CD4-positive, alpha-beta T cell treated with Interleukin-12 subunit alpha and Interleukin-12 subunit beta, for 1 hour (primary cell): ENCODE data around the gene ELOVL7.
"Not testable (repeated sequence)": the region's sequence is repeated elsewhere in the genome, so short reads cannot be mapped to it uniquely, and the experiment has no call there.

Experiments
- DNase-seq: peaks from one replicate; pipeline ENCODE4 v3.0.0-alpha.2; 2020

Gene ELOVL7

GRCh38 chr5:60829490-60830266 lies 14.4 kb downstream of the ELOVL7 start:
- no peak for DNase-seq

GRCh38 chr5:60827201-60827600 lies 16.9 kb downstream of the ELOVL7 start:
- no peak for DNase-seq

DNA sequence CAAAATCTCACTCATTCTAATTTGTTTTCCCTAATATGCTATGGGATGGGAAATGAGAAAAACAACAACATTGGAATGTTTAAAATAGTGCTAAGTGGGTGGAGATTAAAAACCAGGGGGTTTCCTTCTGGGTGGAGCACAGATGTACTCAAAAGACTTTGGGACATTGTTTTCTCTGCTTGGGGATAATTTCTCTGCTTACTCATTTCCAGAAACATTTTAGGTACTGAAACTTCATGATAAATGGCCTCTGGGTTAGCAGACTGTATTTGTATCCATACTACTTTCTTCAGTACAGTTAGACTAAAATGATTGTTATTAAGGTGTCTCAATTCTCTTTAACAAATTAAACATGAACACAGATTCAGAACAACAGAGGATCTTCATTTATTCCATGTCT lies 17.4 kb downstream of the ELOVL7 start:
- DNase-seq, result no peak

GRCh38 chr5:60823574-60823973 lies 20.5 kb downstream of the ELOVL7 start:
- DNase-seq, result no peak

- DNase-seq, result no peak
These were observed 21.8 kb downstream of the ELOVL7 start for GRCh38 chr5:60822285-60822556.

DNA sequence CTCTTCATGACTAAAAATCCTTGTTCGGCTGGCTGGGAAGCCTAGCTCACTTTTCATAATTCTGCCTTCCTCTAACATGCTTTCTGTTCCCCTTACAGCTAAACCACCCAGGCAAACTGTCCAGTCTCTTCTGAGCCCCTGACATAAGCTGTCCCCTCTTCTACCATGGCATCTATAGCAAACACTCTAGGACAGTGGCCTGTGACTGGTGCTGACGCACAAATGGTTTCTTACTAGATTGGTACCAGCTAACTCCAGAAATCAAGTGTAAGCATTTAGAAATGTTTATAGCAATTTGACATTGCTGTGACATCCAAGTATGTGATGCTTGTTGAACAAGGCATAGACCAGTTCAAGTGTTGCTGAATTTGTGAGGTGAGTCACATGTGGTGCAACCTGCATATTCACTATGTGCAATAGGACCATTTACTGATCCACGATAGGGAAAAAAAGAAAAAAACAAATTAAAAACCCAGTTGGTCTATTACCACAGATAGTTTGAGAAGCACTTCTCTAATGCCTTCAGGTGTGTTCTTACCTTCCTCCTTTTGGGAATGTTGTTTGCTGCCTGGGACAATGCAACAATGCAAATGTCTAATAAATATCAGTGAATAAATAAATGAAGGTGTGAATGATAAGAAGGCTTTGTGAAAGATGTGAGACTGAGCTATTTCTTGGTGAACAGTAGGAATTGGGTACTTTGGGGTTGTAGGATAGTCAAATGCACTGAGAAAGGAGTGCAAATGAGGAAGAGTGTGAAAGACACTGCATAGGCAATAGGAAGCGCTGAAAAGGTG lies 22.4 kb downstream of the ELOVL7 start:
- DNase-seq, result no peak

GRCh38 chr5:60820593-60821487 lies 23.2 kb downstream of the ELOVL7 start:
- DNase-seq, result no peak

DNA sequence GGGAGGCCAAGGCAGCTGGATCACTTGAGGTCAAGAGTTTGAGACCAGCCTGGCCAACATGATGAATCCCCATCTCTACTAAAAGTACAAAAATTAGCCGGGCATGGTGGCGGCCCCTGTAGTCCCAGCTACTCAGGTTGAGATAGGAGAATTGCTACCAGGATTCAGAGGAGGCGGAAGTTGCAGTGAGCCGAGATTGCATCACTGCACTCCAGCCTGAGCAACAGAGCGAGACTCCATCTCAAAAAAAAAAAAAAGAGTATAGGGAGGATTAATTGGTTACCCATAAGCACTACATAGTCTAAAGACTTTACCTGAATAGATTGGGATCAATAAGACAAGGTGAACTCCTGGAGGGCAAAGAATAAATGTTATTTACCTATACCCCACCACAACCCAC lies 27.9 kb downstream of the ELOVL7 start:
- not testable (repeated sequence) for DNase-seq

- no peak for DNase-seq
These were observed 29.6 kb downstream of the ELOVL7 start for GRCh38 chr5:60814498-60814897.

- DNase-seq, result no peak
These were observed 31.6 kb downstream of the ELOVL7 start for GRCh38 chr5:60812426-60812825.

- DNase-seq, result no peak
These were observed 33.0 kb downstream of the ELOVL7 start for GRCh38 chr5:60811105-60811504.

GRCh38 chr5:60810438-60811085 lies 33.5 kb downstream of the ELOVL7 start:
- no peak for DNase-seq

DNA sequence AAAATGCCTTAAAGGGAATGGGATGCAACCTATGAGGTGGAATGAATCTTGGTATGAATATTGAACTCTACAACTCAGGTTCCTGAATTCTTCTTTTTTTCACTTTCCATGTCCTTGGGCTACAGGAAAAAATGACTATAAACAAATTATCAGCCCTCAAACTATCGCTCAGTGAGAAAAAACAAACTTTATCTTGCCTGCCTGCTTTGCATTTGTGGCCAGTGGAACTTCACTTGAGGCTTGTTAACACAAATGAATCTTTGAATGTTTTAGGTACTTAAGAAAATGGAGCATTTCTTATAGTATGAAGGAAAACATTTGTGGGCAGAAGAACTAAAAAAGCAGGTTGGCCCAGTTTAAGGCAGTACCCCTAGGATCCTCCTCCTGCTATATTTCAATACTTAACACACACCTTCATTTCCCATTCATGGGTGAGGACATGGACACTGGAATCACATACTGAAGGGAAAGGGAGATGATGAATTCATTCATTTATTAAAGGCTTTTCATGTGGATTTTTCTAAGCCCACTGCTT lies 34.1 kb downstream of the ELOVL7 start:
- DNase-seq, result no peak

GRCh38 chr5:60806591-60807243 lies 37.4 kb downstream of the ELOVL7 start:
- no peak for DNase-seq

DNA sequence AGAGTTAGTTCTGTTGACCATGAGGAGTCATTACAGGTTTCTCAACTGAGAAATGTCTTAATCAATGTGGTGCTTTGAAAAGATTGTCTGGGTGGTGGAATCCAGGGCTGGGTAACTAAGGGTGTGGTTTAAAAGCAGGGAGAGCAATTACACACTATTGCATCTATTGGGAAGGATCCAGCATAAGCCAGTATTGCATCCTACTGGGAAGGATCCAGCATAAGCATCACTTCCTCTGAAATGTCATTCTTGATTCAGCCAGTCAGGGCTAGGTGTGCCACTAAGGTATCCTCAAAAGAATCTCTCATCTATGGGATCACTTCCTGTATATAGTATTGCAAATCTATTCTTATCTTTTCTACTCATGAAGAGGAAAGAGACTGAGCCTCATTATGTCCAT lies 38.6 kb downstream of the ELOVL7 start:
- no peak for DNase-seq

DNA sequence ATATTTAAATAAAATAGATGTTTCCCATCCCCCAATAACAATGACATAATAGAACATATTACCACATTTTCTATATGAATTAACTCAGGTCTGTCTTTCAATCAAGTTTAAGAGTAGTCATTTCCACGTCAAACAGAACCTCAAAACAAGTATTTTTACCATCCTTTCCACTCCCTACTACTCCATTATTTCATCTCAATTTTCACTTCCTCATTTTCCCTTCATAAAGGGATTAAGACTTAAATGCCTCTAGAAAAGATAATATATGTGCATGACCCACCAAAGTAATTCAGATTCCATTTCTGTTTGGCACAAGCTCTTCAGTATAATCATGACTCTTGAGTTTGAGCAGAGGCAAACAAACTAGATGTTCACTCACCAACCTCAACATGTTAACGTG lies 40.4 kb downstream of the ELOVL7 start:
- no peak for DNase-seq

DNA sequence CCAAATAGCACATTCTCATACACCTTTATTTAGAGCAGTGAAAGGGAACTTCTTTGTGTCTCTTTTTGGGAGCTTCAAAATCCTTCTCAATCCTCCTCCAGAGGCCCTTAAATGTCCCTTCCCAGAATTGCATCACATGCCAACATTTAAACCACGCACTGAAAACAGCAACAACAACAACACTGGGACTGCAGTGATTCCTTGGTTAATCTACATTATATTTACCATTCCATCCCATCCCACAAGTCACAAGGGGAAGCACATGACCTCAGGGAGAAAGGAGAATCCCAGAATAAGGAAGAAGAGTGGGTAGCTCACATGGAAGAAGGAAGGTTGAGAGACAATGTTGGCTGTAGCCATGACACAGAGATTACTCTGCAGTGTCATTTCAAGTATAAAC lies 41.1 kb downstream of the ELOVL7 start:
- DNase-seq, result no peak

GRCh38 chr5:60802226-60802625 lies 41.8 kb downstream of the ELOVL7 start:
- DNase-seq, result no peak

DNA sequence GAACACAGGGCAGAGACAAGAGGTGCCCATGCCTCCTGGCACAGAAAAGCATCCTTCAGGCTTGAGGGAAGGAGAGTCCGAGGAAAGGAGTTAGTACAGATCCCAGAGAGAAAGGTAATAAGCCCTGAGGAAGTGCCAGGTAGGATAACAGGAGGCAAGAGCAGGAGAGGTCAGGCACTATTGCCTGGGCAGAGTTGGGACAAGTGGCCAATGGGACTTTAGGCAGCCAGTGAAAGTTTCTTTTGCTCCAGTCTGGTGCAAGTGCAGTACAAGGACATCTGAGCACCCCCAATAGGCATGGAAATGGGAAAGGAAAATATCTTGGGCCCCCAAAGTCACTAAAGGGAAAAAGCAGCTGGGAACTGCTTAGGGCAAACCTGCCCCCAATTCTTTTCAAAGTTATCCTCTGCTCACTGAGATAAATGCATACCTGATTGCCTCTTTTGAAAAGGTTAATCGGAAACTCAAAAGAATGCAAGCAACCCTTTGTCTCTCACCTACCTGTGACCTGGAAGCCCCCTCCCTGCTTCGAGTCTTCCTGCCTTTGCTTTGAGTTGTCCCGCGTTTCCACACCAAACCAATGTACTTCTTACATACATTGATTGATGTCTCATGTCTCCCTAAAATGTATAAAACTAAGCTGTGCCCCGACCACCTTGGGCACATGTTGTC lies 46.5 kb downstream of the ELOVL7 start:
- no peak for DNase-seq

DNA sequence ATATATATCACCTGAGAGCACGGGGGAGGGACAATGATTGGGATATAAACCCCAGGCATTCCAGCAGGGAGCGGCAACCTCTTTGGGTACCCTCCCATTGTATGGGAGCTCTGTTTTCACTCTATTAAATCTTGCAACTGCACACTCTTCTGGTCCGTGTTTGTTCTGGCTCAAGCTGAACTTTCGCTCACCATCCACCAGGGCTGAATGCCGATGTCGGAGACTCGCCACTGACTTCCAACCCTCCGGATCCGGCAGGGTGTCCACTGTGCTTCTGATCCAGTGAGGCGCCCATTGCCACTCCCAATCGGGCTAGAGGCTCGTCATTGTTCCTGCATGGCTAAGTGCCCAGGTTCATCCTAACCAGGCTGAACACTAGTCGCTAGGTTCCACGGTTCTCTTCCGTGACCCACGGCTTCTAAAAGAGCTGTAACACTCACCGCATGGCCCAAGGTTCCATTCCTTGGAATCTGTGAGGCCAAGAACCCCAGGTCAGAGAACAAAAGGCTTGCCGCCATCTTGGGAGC lies 48.6 kb downstream of the ELOVL7 start:
- DNase-seq, result not testable (repeated sequence)

GRCh38 chr5:60794691-60795090 lies 49.4 kb downstream of the ELOVL7 start:
- DNase-seq, result no peak
